BLaER1 treated with 17β-estradiol and CSF1 and Interleukin-3, amounts not matched to agents 10 nM and 100 nM (cell line): Measurements from ENCODE around the gene ZGLP1.
"Not testable (repeated sequence)": the region's sequence is repeated elsewhere in the genome, so short reads cannot be mapped to it uniquely, and the experiment has no call there.

ENCODE experiments used
- H3K27ac ChIP-seq, 11 experiments: shearing (Covaris generic); formaldehyde crosslinking; 2 replicates each; pipeline ENCODE4 v1.8.1; 2022
- H3K27me3 ChIP-seq, 11 experiments: shearing (Covaris generic); formaldehyde crosslinking; 2 replicates each; pipeline ENCODE4 v1.8.1; 2022
- H3K36me3 ChIP-seq, 11 experiments: shearing (Covaris generic); formaldehyde crosslinking; 2 replicates each; pipeline ENCODE4 v1.8.1; 2022
- H3K4me1 ChIP-seq, 10 experiments: shearing (Covaris generic); formaldehyde crosslinking; 2 replicates each; pipeline ENCODE4 v1.8.1; 2022
- H3K4me2 ChIP-seq, 11 experiments: shearing (Covaris generic); formaldehyde crosslinking; 2 replicates each; pipeline ENCODE4 v1.8.1; 2022
- H3K4me3 ChIP-seq, 10 experiments: shearing (Covaris generic); formaldehyde crosslinking; 2 replicates each; pipeline ENCODE4 v1.8.1; 2022
- H3K9ac ChIP-seq, 11 experiments: shearing (Covaris generic); formaldehyde crosslinking; 2 replicates each; pipeline ENCODE4 v1.8.1; 2022
- H3K9me3 ChIP-seq, 11 experiments: shearing (Covaris generic); formaldehyde crosslinking; replicated peaks in 1 of 11; 2 replicates each; pipeline ENCODE4 v1.8.1; 2022
- H4K20me1 ChIP-seq, 11 experiments: shearing (Covaris generic); formaldehyde crosslinking; 2 replicates each; pipeline ENCODE4 v1.8.1; 2022
- Cebpa-rat ChIP-seq, 11 experiments: shearing (Covaris generic); IDR thresholded peaks; 2 replicates each; pipeline ENCODE4 v1.8.1; 2022

ZGLP1 gene

GRCh38 chr19:10283301-10284064 is 26.1 kb downstream of the ZGLP1 start:
- Histone ChIP-seq H3K4me2 (peak overlapping the region in 3 of 11 experiments; percentile 0 to 86 (median 84); a peak in 5 of 22 replicates), H3K9ac (peak overlapping the region in 2 of 11 experiments; percentile 35 to 67; a peak in 3 of 22 replicates)

GRCh38 chr19:10282043-10282442 is 27.6 kb downstream of the ZGLP1 start:
- peaks cover 0 to 100% (median 6%) of the 10 kb centered on the region in 11 experiments; a peak in 10 of 22 replicates for H4K20me1 ChIP-seq
- peak overlapping the region in 1 of 11 experiments; percentile 35; a peak in 2 of 22 replicates for H3K9ac ChIP-seq
- H3K9me3 ChIP-seq, H3K27me3 ChIP-seq, H3K27ac ChIP-seq, H3K4me2 ChIP-seq, H3K4me3 ChIP-seq: not testable (repeated sequence)
- peaks cover 28 to 92% (median 49%) of the 10 kb centered on the region in 11 experiments for H3K36me3 ChIP-seq
- peaks cover 33 to 98% (median 40%) of the 10 kb centered on the region in 10 experiments for H3K4me1 ChIP-seq

More at GRCh38 chr19:10283301-10284064, 26.1 kb downstream of the ZGLP1 start:
- peak overlapping the region in 1 of 11 experiments; percentile 77; a peak in 2 of 22 replicates for H3K27ac ChIP-seq
- H3K9me3 ChIP-seq, result peaks cover 0 to 4% (median 0%) of the 10 kb centered on the region in 11 experiments; a peak in 2 of 22 replicates
- H3K27me3 ChIP-seq, result peaks cover 11 to 23% (median 20%) of the 10 kb centered on the region in 11 experiments
- TF ChIP-seq Cebpa-rat (IDR thresholded peaks at IDR 0.05), result no peak
- H3K36me3 ChIP-seq, result peaks cover 24 to 78% (median 39%) of the 10 kb centered on the region in 11 experiments
- H4K20me1 ChIP-seq, result peaks cover 0 to 96% (median 11%) of the 10 kb centered on the region in 11 experiments; a peak in 12 of 22 replicates
- H3K4me3 ChIP-seq, result no peak overlapping the region
- peaks cover 47 to 98% (median 53%) of the 10 kb centered on the region in 10 experiments for H3K4me1 ChIP-seq

GRCh38 chr19:10279737-10280442 is 29.7 kb downstream of the ZGLP1 start:
- peaks cover 22 to 99% (median 45%) of the 10 kb centered on the region in 11 experiments for H3K36me3 ChIP-seq
- H3K27me3 ChIP-seq, result no peaks in the 10 kb centered on the region
- no peaks in the 10 kb centered on the region for H3K9me3 ChIP-seq
- peak overlapping the region in 4 of 11 experiments; percentile 19 to 33 (median 30); a peak in 4 of 22 replicates for H3K9ac ChIP-seq
- peaks cover 12 to 97% (median 19%) of the 10 kb centered on the region in 10 experiments for H3K4me1 ChIP-seq
- TF ChIP-seq Cebpa-rat (IDR thresholded peaks at IDR 0.05), result no peak
- H3K27ac ChIP-seq, result no peak overlapping the region
- peak overlapping the region; percentile 28 to 78 (median 54) for H3K4me2 ChIP-seq
- H4K20me1 ChIP-seq, result peaks cover 0 to 100% (median under 1%) of the 10 kb centered on the region in 11 experiments; a peak in 10 of 22 replicates
- no peak overlapping the region for H3K4me3 ChIP-seq

GRCh38 chr19:10278935-10279334 is 30.7 kb downstream of the ZGLP1 start:
- H3K27me3 ChIP-seq, result no peaks in the 10 kb centered on the region
- no peak overlapping the region for H3K4me3 ChIP-seq
- H3K27ac ChIP-seq, result no peak overlapping the region
- H3K36me3 ChIP-seq, result peaks cover 18 to 99% (median 43%) of the 10 kb centered on the region in 11 experiments
- H3K9ac ChIP-seq, result peak overlapping the region in 1 of 11 experiments; percentile 35; a peak in 2 of 22 replicates
- H3K4me2 ChIP-seq, result peak overlapping the region in 4 of 11 experiments; percentile 28 to 70 (median 50); a peak in 8 of 22 replicates
- peaks cover 11 to 97% (median 17%) of the 10 kb centered on the region in 10 experiments for H3K4me1 ChIP-seq
- H3K9me3 ChIP-seq, result no peaks in the 10 kb centered on the region
- no peak for TF ChIP-seq Cebpa-rat (IDR thresholded peaks at IDR 0.05)
- H4K20me1 ChIP-seq, result peaks cover 0 to 100% (median 5%) of the 10 kb centered on the region in 11 experiments; a peak in 10 of 22 replicates

- peak overlapping the region in 1 of 11 experiments; percentile 35; a peak in 1 of 22 replicates for H3K9ac ChIP-seq
- H3K4me3 ChIP-seq, result no peak overlapping the region
- H3K36me3 ChIP-seq, result peaks cover 11 to 99% (median 35%) of the 10 kb centered on the region in 11 experiments; a peak in 20 of 22 replicates
- H3K27me3 ChIP-seq, result no peaks in the 10 kb centered on the region
- H3K4me2 ChIP-seq, result peak overlapping the region in 3 of 11 experiments; percentile 28 to 70 (median 36); a peak in 5 of 22 replicates
- no peak for TF ChIP-seq Cebpa-rat (IDR thresholded peaks at IDR 0.05)
- no peaks in the 10 kb centered on the region for H3K9me3 ChIP-seq
- peaks cover 0 to 100% (median 5%) of the 10 kb centered on the region in 11 experiments; a peak in 10 of 22 replicates for H4K20me1 ChIP-seq
- H3K27ac ChIP-seq, result no peak overlapping the region
- peaks cover 11 to 97% (median 19%) of the 10 kb centered on the region in 10 experiments for H3K4me1 ChIP-seq
These were observed 31.6 kb downstream of the ZGLP1 start for GRCh38 chr19:10277795-10278589.

- Histone ChIP-seq H3K4me2 (peak overlapping the region in 3 of 11 experiments; percentile 93 to 98 (median 97); a peak in 6 of 22 replicates), H3K4me1 (peaks cover 31 to 90% (median 41%) of the 10 kb centered on the region in 10 experiments), H4K20me1 (peaks cover 0 to 84% (median 5%) of the 10 kb centered on the region in 11 experiments; a peak in 10 of 22 replicates), H3K27ac (no peak overlapping the region; a peak in 1 of 22 replicates), H3K36me3 (peaks cover 11 to 78% (median 25%) of the 10 kb centered on the region in 11 experiments; a peak in 20 of 22 replicates), H3K9me3 (no peaks in the 10 kb centered on the region), H3K27me3 (no peaks in the 10 kb centered on the region), H3K9ac (peak overlapping the region in 3 of 11 experiments; percentile 18 to 96 (median 65); a peak in 4 of 22 replicates), H3K4me3 (peak overlapping the region in 3 of 10 experiments; percentile 69 to 81 (median 76); a peak in 2 of 20 replicates)
- no peak for TF ChIP-seq Cebpa-rat (IDR thresholded peaks at IDR 0.05)
These were observed 35.0 kb downstream of the ZGLP1 start for GRCh38 chr19:10274589-10274988.

GRCh38 chr19:10271543-10272086 is 38.0 kb downstream of the ZGLP1 start:
- peak overlapping the region; percentile 70 to 96 (median 79) for H3K9ac ChIP-seq
- no peaks in the 10 kb centered on the region for H3K27me3 ChIP-seq
- H3K4me2 ChIP-seq, result peak overlapping the region; percentile 83 to 98 (median 93)
- H3K27ac ChIP-seq, result peak overlapping the region; percentile 66 to 99 (median 86); a peak in 21 of 22 replicates
- H3K36me3 ChIP-seq, result peaks cover 8 to 49% (median 16%) of the 10 kb centered on the region in 11 experiments; a peak in 18 of 22 replicates
- H4K20me1 ChIP-seq, result peaks cover 0 to 55% (median 5%) of the 10 kb centered on the region in 11 experiments; a peak in 9 of 22 replicates
- peak overlapping the region; percentile 52 to 81 (median 62) for H3K4me3 ChIP-seq
- H3K4me1 ChIP-seq, result peaks cover 28 to 81% (median 43%) of the 10 kb centered on the region in 10 experiments
- H3K9me3 ChIP-seq, result no peaks in the 10 kb centered on the region
- no peak for TF ChIP-seq Cebpa-rat (IDR thresholded peaks at IDR 0.05)
